Left lung (tissue), 10 donors: ENCODE data around the gene RIPOR3. TPM values are rescaled to one million over a fixed set of nuclear protein-coding genes. Genes with fewer than 3 reads are reported as not detected.
"Not testable (repeated sequence)": the region's sequence is repeated elsewhere in the genome, so short reads cannot be mapped to it uniquely, and the experiment has no call there.

Source experiments
- ATAC-seq: fragments of 200-7000 bp; cut with Tn5 transposase; one replicate; pipeline ENCODE4 v1.9.1; 2020; ENCODE audit warnings: moderate library complexity
- DNase-seq, 4 donors: peaks; one replicate each; pipeline ENCODE4 v3.0.0-alpha.2; 2013 to 2020
- H3K27ac ChIP-seq, 2 donors: fragments of 200-600 bp; sonication (generic) in 1 of 2; one replicate each; pipeline versions ENCODE4 v1.5.0 to v1.8.0; 2020 to 2021
- H3K27me3 ChIP-seq, 2 donors: fragments of 200-600 bp; sonication (generic) in 1 of 2; one replicate each; pipeline versions ENCODE4 v1.5.0 to v1.8.0; 2020 to 2021
- H3K36me3 ChIP-seq, 2 donors: fragments of 200-600 bp; sonication (generic) in 1 of 2; one replicate each; pipeline versions ENCODE4 v1.5.0 to v1.8.0; 2020 to 2021
- H3K4me1 ChIP-seq, 2 donors: fragments of 200-600 bp; one replicate each; pipeline ENCODE4 v1.8.0; 2021
- H3K4me3 ChIP-seq, 2 donors: fragments of 200-600 bp; sonication (generic) in 1 of 2; one replicate each; pipeline versions ENCODE4 v1.5.0 to v1.8.0; 2020 to 2021; ENCODE audit warnings: mild to moderate bottlenecking in 1 of 2
- H3K9me3 ChIP-seq, 2 donors: fragments of 200-600 bp; sonication (generic) in 1 of 2; one replicate each; pipeline versions ENCODE4 v1.5.0 to v1.8.0; 2020 to 2021
- intact Hi-C, 2 donors: fragments of 100-400 bp; cut with DNase I; formaldehyde crosslinking; loops; one replicate each; pipeline versions ENCODE4 v1.11.2 to v1.14.2; 2022
- polyA plus RNA-seq, 6 donors: library from polyadenylated mRNA; unstranded; fragments of 120-200 nt; gene quantifications; one replicate each; pipeline ENCODE4 v1.2.1, GENCODE V29; 2013; ENCODE audit not compliant: insufficient read length in 6 of 6
- total RNA-seq, 2 donors: library from RNA; stranded (reverse); fragmentation: NEBNext Ultra II Directional; extraction: Animal tissue kit (Norgen Biotek cat#: 25700); gene quantifications; one replicate each; pipeline ENCODE4 v1.2.1, GENCODE V29; 2021
- TF ChIP-seq, protein P1 (sequence below), 2 donors: fragments of 200-600 bp; sonication (generic) in 1 of 2; IDR thresholded peaks; one replicate each; pipeline versions ENCODE4 v1.5.0 to v1.8.0; 2021; ENCODE audit warnings: antibody characterized with exemption in 2 of 2
- donor health status: DM: no; HTN: yes; CAD: no.
- donor health status: DM: no; HTN: no; CAD: no.

The RIPOR3 gene
- total and polyA plus RNA-seq, 8 donors: 2.0 to 7.0 (median 2.8) TPM

DNA sequence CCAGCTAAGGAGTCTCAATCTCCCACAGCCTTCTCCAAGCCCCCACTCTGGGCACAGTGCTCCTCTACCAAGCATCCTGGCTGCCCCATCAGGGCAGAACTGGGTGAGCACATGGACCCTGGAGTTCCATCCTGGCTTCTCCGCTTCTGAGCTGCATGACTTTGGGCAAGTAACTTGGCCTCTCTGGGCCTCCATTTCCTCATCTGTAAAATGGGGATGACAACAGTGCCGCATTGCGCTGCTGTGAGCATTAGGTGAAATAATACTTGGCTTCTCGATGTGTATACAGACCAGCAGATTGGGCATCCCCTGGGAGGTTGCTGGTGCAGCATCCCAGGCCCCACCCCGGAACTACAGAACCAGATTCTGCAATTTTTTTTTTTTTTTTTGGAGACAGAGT lies 8.3 kb upstream of the RIPOR3 start:
- H3K4me3 ChIP-seq: no peak overlapping the region
- ATAC-seq: no peak
- no peaks in the 10 kb centered on the region for H3K27me3 ChIP-seq
- H3K36me3 ChIP-seq: no peaks in the 10 kb centered on the region
- TF ChIP-seq, protein P1, sequence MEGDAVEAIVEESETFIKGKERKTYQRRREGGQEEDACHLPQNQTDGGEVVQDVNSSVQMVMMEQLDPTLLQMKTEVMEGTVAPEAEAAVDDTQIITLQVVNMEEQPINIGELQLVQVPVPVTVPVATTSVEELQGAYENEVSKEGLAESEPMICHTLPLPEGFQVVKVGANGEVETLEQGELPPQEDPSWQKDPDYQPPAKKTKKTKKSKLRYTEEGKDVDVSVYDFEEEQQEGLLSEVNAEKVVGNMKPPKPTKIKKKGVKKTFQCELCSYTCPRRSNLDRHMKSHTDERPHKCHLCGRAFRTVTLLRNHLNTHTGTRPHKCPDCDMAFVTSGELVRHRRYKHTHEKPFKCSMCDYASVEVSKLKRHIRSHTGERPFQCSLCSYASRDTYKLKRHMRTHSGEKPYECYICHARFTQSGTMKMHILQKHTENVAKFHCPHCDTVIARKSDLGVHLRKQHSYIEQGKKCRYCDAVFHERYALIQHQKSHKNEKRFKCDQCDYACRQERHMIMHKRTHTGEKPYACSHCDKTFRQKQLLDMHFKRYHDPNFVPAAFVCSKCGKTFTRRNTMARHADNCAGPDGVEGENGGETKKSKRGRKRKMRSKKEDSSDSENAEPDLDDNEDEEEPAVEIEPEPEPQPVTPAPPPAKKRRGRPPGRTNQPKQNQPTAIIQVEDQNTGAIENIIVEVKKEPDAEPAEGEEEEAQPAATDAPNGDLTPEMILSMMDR (IDR thresholded peaks at IDR 0.05): no peak
- H3K27ac ChIP-seq: no peak overlapping the region
- no peaks in the 10 kb centered on the region for H3K9me3 ChIP-seq
- peaks cover 0 to 8% of the 10 kb centered on the region in 2 donors for H3K4me1 ChIP-seq
- DNase-seq: no peak
- intact Hi-C loops: no loop called here

DNA sequence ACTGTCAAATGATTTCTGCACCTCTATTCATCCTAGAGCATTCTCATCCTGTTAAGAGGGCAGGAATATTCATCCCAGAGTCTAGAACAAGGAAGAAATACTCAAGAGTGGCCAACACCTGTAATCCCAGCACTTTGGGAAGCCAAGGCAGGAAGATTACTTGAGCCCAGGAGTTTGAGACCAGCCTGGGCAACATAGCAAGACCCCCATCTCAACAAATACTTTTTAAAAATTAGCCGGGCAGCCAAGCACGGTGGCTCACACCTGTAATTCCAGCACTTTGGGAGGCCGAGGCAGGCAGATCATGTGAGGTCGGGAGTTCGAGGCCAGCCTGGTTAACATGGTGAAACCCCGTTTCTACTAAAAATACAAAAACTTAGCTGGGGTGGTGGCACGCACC lies 6.9 kb upstream of the RIPOR3 start:
- H3K4me1 ChIP-seq, intact Hi-C loops: not testable (repeated sequence)

GRCh38 chr20:50695135-50695872 lies 4.0 kb upstream of the RIPOR3 start:
- H3K27ac ChIP-seq: no peak overlapping the region
- TF ChIP-seq, protein P1 (IDR thresholded peaks at IDR 0.05): no peak
- no peaks in the 10 kb centered on the region for H3K9me3 ChIP-seq
- peak in 1 of 4 donors; percentile 59 for DNase-seq
- H3K4me1 ChIP-seq: peaks cover 0 to 29% of the 10 kb centered on the region in 2 donors
- H3K36me3 ChIP-seq: no peaks in the 10 kb centered on the region
- H3K4me3 ChIP-seq: no peak overlapping the region
- ATAC-seq: peak; percentile 43
- peaks cover 0 to 37% of the 10 kb centered on the region in 2 donors for H3K27me3 ChIP-seq
- intact Hi-C loops: no loop called here

More for the DNA sequence above, 6.9 kb upstream of the RIPOR3 start:
- H3K27me3 ChIP-seq, H3K36me3 ChIP-seq, DNase-seq, ATAC-seq, H3K9me3 ChIP-seq, H3K4me3 ChIP-seq, H3K27ac ChIP-seq: not testable (repeated sequence)

- intact Hi-C loops: no loop called here
- no peak overlapping the region for H3K4me3 ChIP-seq
- TF ChIP-seq, protein P1 (IDR thresholded peaks at IDR 0.05): no peak
- peaks cover 0 to 36% of the 10 kb centered on the region in 2 donors for H3K4me1 ChIP-seq
- DNase-seq (no peak), ATAC-seq (peak; percentile 39)
- H3K36me3 ChIP-seq: no peaks in the 10 kb centered on the region
- no peaks in the 10 kb centered on the region for H3K9me3 ChIP-seq
- no peak overlapping the region for H3K27ac ChIP-seq
- peaks cover 0 to 44% of the 10 kb centered on the region in 2 donors for H3K27me3 ChIP-seq
These were observed 3.2 kb upstream of the RIPOR3 start for GRCh38 chr20:50694379-50695134.

DNA sequence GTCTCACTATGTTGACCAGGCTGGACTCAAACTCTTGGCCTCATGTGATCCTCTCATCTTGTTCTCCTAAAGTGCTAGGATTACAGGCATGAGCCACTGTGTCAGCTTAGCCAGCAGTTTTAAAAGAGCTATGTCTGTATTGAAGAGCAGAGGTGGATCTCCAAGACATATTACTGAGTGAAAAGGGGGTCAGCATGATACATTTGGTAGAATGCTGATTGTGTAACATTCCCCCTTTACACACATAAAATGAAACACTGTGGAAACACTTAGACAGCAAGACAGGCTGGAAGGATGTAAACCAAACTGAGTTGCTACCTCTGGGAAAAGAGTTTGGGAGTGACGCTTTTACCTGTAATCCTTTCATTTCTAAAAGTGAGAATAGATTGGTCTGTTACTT lies 1.7 kb upstream of the RIPOR3 start:
- Histone ChIP-seq H3K4me1 (peaks cover 0 to 36% of the 10 kb centered on the region in 2 donors), H3K9me3 (no peaks in the 10 kb centered on the region), H3K27ac (no peak overlapping the region), H3K27me3 (peaks cover 0 to 46% of the 10 kb centered on the region in 2 donors), H3K4me3 (no peak overlapping the region), H3K36me3 (no peaks in the 10 kb centered on the region)
- DNase-seq (no peak), ATAC-seq (no peak)
- intact Hi-C loops: no loop called here
- TF ChIP-seq, protein P1 (IDR thresholded peaks at IDR 0.05): no peak
